Activated naive CD4-positive, alpha-beta T cell treated with anti-CD3 and anti-CD28 coated beads, Interleukin-2, amount 50 U/mL, for 16 hours (primary cell): ENCODE results near the gene P4HA1.

Source experiments
- DNase-seq: peaks from one replicate; pipeline ENCODE4 v3.0.0-alpha.2; 2020

Gene P4HA1

DNA sequence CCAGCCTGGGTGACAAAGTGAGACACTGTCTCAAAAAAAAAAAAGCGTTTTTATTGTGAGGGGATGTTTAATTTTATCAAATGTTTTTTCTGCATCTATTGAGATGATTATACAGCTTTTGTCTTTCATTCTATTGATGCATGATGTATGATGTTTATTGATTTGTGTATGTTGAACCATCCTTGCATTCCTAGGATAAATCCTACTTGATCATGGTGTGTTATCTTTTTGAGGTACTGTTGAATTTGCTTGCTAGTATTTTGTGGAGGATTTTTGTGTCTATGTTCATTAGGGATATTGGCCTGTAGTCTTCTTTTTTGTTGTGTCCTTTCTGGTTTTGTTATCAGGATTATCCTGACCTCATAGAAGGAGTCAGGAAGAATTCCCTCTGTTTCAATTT, 119.8 kb downstream of the P4HA1 start:
- DNase-seq = no peak
